Mammary epithelial cell (primary cell): ENCODE results near the gene SYT9.
A peak's percentile ranks its signal among the peaks of the same experiment; 100 is the strongest.

Experiments
- CTCF ChIP-seq, 2 donors: IDR thresholded peaks in 1 of 2; conservative IDR thresholded peaks in 1 of 2; 2 replicates each; pipeline ENCODE4 v1.5.1; 2011 to 2012; ENCODE audit warnings: inconsistent platforms in 2 of 2, low read length in 2 of 2, mild to moderate bottlenecking in 2 of 2, control low read depth in 1 of 2, low read depth in 1 of 2; ENCODE audit not compliant: insufficient read depth in 1 of 2; ENCODE audit errors: extremely low read depth in 1 of 2
- EZH2 ChIP-seq: IDR thresholded peaks from 2 replicates; pipeline ENCODE4 v1.6.1; 2012; ENCODE audit warnings: low read length, inconsistent platforms, borderline replicate concordance

GRCh38 chr11:7513234-7514098, 261.8 kb downstream of the SYT9 start, which contains the start of gene PPFIBP2:
- no peak for TF ChIP-seq EZH2
- peak; percentile 74 to 87 for TF ChIP-seq CTCF (conservative IDR thresholded peaks at IDR 0.05 in 1 of 2, IDR thresholded peaks at IDR 0.05 in 1 of 2; ENCODE audit: extremely low read depth in 1 of 2, insufficient read depth in 1 of 2, low read depth in 1 of 2, low read length in 2 of 2)
